Measurements from ENCODE around the gene MYBPHL. TPM values are rescaled to one million over a fixed set of nuclear protein-coding genes. Genes with fewer than 3 reads are reported as not detected.

The MYBPHL gene
- total and polyA plus RNA-seq, 4 donors, result 0.34 to 3.3 (median 1.4) TPM

DNA sequence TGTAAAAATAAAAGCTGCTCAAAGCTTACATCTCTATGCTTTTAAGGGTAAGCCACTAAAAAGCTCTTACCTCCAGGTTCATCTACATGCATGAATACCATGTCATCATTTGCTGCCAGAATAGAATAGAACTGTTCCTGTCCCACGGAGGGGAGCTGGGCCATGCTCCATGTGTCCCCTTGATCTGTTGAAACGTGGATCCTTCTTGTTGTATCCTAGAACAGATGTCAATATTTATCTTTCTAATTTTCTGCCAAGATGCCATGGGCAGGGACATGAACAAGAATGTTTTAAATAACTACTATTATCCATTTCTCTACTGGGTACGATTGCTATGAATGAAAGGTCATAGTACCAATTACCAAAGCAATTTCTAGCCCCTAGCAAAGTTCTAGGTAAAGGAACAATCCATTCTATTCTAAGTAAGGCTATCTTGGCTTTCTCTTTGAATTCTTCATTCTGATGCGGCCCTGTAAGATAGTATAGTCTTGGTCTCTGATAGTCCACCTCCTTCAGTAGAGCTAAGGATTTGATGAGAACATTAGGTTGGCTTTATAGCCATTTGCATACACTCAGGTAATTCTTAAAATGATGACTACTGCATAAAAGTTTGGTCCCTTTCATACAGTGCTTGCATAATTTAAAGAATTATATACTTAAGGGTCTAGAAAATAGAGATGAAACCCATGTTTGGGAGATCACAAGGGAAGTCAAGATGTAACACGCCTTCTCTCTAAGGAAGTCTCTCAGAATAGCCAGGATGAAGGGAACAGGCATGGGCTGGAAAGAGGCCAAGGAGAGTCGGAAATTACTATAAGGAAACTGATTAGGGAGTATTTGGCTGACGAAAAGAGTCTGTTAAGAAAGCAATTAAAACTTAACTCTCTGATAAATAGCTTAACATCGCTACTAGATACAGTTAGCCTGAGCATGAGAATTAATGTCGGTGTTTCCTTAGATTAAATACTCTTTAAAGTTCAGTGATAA is 35.4 kb upstream of the MYBPHL start:
- H3K4me1 ChIP-seq (ENCODE audit: control insufficient read depth in 5 of 5, insufficient read depth in 5 of 5, low read length in 5 of 5), result no peaks in the 10 kb centered on the region
- TF ChIP-seq, protein P1, sequence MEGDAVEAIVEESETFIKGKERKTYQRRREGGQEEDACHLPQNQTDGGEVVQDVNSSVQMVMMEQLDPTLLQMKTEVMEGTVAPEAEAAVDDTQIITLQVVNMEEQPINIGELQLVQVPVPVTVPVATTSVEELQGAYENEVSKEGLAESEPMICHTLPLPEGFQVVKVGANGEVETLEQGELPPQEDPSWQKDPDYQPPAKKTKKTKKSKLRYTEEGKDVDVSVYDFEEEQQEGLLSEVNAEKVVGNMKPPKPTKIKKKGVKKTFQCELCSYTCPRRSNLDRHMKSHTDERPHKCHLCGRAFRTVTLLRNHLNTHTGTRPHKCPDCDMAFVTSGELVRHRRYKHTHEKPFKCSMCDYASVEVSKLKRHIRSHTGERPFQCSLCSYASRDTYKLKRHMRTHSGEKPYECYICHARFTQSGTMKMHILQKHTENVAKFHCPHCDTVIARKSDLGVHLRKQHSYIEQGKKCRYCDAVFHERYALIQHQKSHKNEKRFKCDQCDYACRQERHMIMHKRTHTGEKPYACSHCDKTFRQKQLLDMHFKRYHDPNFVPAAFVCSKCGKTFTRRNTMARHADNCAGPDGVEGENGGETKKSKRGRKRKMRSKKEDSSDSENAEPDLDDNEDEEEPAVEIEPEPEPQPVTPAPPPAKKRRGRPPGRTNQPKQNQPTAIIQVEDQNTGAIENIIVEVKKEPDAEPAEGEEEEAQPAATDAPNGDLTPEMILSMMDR (IDR thresholded peaks at IDR 0.05; ENCODE audit: control extremely low read depth, extremely low read depth), result no peak
- H3K36me3 ChIP-seq (ENCODE audit: control insufficient read depth in 4 of 4, insufficient read depth in 4 of 4, low read length in 4 of 4), result peaks cover 2 to 19% (median 11%) of the 10 kb centered on the region in 4 donors
- DNase-seq (peak; percentile 46 to 73 (median 69)), ATAC-seq (ENCODE audit: insufficient read depth, low FRiP score) (no peak)
- no peak overlapping the region for H3K9ac ChIP-seq (ENCODE audit: insufficient read depth in 1 of 2, low read length in 2 of 2)
- no peak overlapping the region for H3K27ac ChIP-seq (ENCODE audit: low read depth in 1 of 2, low read length in 1 of 2)
- H3K27me3 ChIP-seq (ENCODE audit: control insufficient read depth in 3 of 3, insufficient read depth in 3 of 3, low read length in 2 of 3), result no peaks in the 10 kb centered on the region
- no peak overlapping the region for H3K4me3 ChIP-seq
- WGBS, 2 donors, result 45 to 71% methylated on average over 9 of the region's 9 CpGs
- H3K9me3 ChIP-seq (ENCODE audit: control insufficient read depth in 4 of 4, insufficient read depth in 3 of 4, low read length in 3 of 4), result no peaks in the 10 kb centered on the region

DNA sequence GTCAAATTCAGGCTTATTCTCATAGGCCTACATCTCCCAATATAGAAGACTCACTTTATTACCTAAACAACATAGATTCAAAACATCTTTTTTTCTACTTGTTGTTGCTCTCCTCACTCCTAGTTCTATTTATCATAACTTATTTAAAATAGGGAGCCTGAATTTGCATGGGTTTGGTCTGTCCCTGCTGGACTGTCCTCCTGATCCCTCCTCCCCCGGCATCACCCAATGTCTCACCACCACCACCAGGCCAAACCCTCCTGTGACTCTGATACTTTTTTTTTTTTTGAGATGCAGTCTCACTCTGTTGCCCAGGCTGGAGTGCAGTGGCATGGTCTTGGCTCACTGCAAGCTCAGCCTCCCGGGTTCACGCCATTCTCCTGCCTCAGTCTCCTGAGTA is 31.8 kb upstream of the MYBPHL start:
- Histone ChIP-seq H3K9me3 (ENCODE audit: control insufficient read depth in 4 of 4, insufficient read depth in 3 of 4, low read length in 3 of 4) (no peaks in the 10 kb centered on the region), H3K4me3 (no peak overlapping the region), H3K36me3 (ENCODE audit: control insufficient read depth in 4 of 4, insufficient read depth in 4 of 4, low read length in 4 of 4) (peaks cover 3 to 35% (median 16%) of the 10 kb centered on the region in 4 donors), H3K9ac (ENCODE audit: insufficient read depth in 1 of 2, low read length in 2 of 2) (no peak overlapping the region), H3K27ac (ENCODE audit: low read depth in 1 of 2, low read length in 1 of 2) (no peak overlapping the region), H3K27me3 (ENCODE audit: control insufficient read depth in 3 of 3, insufficient read depth in 3 of 3, low read length in 2 of 3) (no peaks in the 10 kb centered on the region), H3K4me1 (ENCODE audit: control insufficient read depth in 5 of 5, insufficient read depth in 5 of 5, low read length in 5 of 5) (no peaks in the 10 kb centered on the region)
- whole genome bisulfite sequencing, 2 donors, result 96 to 100% methylated on average over 3 of the region's 3 CpGs
- no peak for DNase-seq
- no peak for ATAC-seq (ENCODE audit: insufficient read depth, low FRiP score)
- TF ChIP-seq, protein P1 (IDR thresholded peaks at IDR 0.05; ENCODE audit: control extremely low read depth, extremely low read depth), result no peak

DNA sequence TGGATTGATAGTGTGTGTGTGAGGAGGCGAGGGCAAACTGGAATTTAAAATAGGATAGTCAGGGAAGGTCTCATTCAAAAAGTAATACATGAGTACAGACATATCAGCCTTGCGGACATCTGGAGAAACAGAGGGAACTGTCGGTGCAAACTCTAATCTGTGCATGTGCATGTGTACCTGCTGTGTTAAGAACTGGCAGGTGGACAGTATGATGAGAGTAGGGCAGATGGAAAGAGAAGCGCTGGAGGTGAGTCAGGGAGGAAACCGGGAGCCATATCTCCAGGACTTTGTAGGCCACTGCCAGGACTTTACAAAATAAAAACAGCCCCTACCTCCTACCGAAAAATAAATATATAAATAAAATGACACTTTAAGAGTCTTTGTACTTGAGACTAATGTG is 31.3 kb upstream of the MYBPHL start:
- Histone ChIP-seq H3K27ac (ENCODE audit: low read depth in 1 of 2, low read length in 1 of 2) (no peak overlapping the region), H3K4me3 (no peak overlapping the region), H3K27me3 (ENCODE audit: control insufficient read depth in 3 of 3, insufficient read depth in 3 of 3, low read length in 2 of 3) (no peaks in the 10 kb centered on the region), H3K9me3 (ENCODE audit: control insufficient read depth in 4 of 4, insufficient read depth in 3 of 4, low read length in 3 of 4) (peaks cover 0 to 3% (median 0%) of the 10 kb centered on the region in 4 donors), H3K9ac (ENCODE audit: insufficient read depth in 1 of 2, low read length in 2 of 2) (no peak overlapping the region), H3K4me1 (ENCODE audit: control insufficient read depth in 5 of 5, insufficient read depth in 5 of 5, low read length in 5 of 5) (no peaks in the 10 kb centered on the region), H3K36me3 (ENCODE audit: control insufficient read depth in 4 of 4, insufficient read depth in 4 of 4, low read length in 4 of 4) (peaks cover 3 to 36% (median 16%) of the 10 kb centered on the region in 4 donors)
- DNase-seq (no peak), ATAC-seq (ENCODE audit: insufficient read depth, low FRiP score) (no peak)
- TF ChIP-seq, protein P1 (IDR thresholded peaks at IDR 0.05; ENCODE audit: control extremely low read depth, extremely low read depth), result no peak
- WGBS, 2 donors, result 94 to 97% methylated on average over 6 of the region's 6 CpGs
